Vagina (tissue), 2 donors: ENCODE results near the gene GNAQ.

Source experiments
- CTCF ChIP-seq, 3 experiments: fragments of 450-650 bp in 2 of 3; fragments of 200-600 bp in 1 of 3; sonication (generic) in 1 of 3; IDR thresholded peaks; one replicate each; pipeline ENCODE4 v1.5.1; 2017 to 2019; ENCODE audit warnings: antibody characterized with exemption in 3 of 3, mild to moderate bottlenecking in 2 of 3, moderate library complexity in 2 of 3
- POLR2A ChIP-seq, 2 donors: fragments of 450-650 bp; IDR thresholded peaks; one replicate each; pipeline ENCODE4 v1.6.1; 2017; ENCODE audit warnings: antibody characterized with exemption in 2 of 2, mild to moderate bottlenecking in 2 of 2, moderate library complexity in 2 of 2
- POLR2AphosphoS5 ChIP-seq, 2 donors: sonication (generic); formaldehyde crosslinking; IDR thresholded peaks; one replicate each; pipeline ENCODE4 v1.9.0; 2017; ENCODE audit warnings: antibody characterized with exemption in 2 of 2, mild to moderate bottlenecking in 2 of 2, low read depth in 1 of 2; ENCODE audit not compliant: insufficient read depth in 1 of 2

- no peak for TF ChIP-seq POLR2AphosphoS5 (IDR thresholded peaks at IDR 0.05; ENCODE audit: insufficient read depth in 1 of 2, low read depth in 1 of 2)
- TF ChIP-seq CTCF (IDR thresholded peaks at IDR 0.05): no peak
- TF ChIP-seq POLR2A (IDR thresholded peaks at IDR 0.05): no peak
Measured at GRCh38 chr9:77908293-77908692, 123.3 kb downstream of the GNAQ start.
